H9 (cell line): ENCODE measurements around the gene ZNF665. TPM values are rescaled to one million over a fixed set of nuclear protein-coding genes. Genes with fewer than 3 reads are reported as not detected.

Experiments used
- DNase-seq: peaks from one replicate; pipeline ENCODE4 v3.0.0-alpha.2; 2017
- H2AFZ ChIP-seq: one replicate; pipeline ENCODE4 v1.6.1; 2013; ENCODE audit warnings: mild to moderate bottlenecking, low read length, control low read depth, moderate library complexity
- H2AK5ac ChIP-seq: 2 replicates; pipeline ENCODE4 v1.6.1; 2013; ENCODE audit warnings: low read length, control low read depth, mixed read lengths; ENCODE audit not compliant: insufficient read length
- H2BK120ac ChIP-seq: one replicate; pipeline ENCODE4 v1.6.1; 2013; ENCODE audit warnings: low read depth, mild to moderate bottlenecking, low read length, control low read depth, inconsistent platforms; ENCODE audit not compliant: poor library complexity, severe bottlenecking
- H2BK12ac ChIP-seq: 2 replicates; pipeline ENCODE4 v1.6.1; 2013; ENCODE audit warnings: low read length, control low read depth, mixed read lengths, low read depth; ENCODE audit not compliant: insufficient read length
- H2BK15ac ChIP-seq: 2 replicates; pipeline ENCODE4 v1.6.1; 2013; ENCODE audit warnings: low read depth, low read length, control low read depth
- H2BK20ac ChIP-seq: one replicate; pipeline ENCODE4 v1.6.1; 2013; ENCODE audit warnings: low read depth, mild to moderate bottlenecking, low read length, control low read depth, inconsistent platforms; ENCODE audit not compliant: poor library complexity, severe bottlenecking
- H2BK5ac ChIP-seq: 2 replicates; pipeline ENCODE4 v1.6.1; 2013; ENCODE audit warnings: low read length, control low read depth, mixed read lengths; ENCODE audit not compliant: insufficient read length
- H3K14ac ChIP-seq: 2 replicates; pipeline ENCODE4 v1.6.1; 2013; ENCODE audit warnings: low read length, control low read depth; ENCODE audit not compliant: insufficient read depth
- H3K18ac ChIP-seq: 2 replicates; pipeline ENCODE4 v1.6.1; 2013; ENCODE audit warnings: low read depth, mild to moderate bottlenecking, mixed read lengths, low read length, control low read depth; ENCODE audit not compliant: insufficient read length
- H3K23ac ChIP-seq: 2 replicates; pipeline ENCODE4 v1.6.1; 2013; ENCODE audit warnings: low read length, control low read depth, mixed read lengths, low read depth; ENCODE audit not compliant: insufficient read length
- H3K23me2 ChIP-seq: 2 replicates; pipeline ENCODE4 v1.6.1; 2013; ENCODE audit warnings: low read depth, mild to moderate bottlenecking, mixed read lengths, low read length, control low read depth; ENCODE audit not compliant: insufficient read length, poor library complexity, severe bottlenecking
- H3K27ac ChIP-seq: 2 replicates; pipeline ENCODE4 v1.5.1; 2013; ENCODE audit warnings: low read length, control low read depth, mixed read lengths, low read depth; ENCODE audit not compliant: insufficient read length
- H3K27me3 ChIP-seq: 2 replicates; pipeline ENCODE4 v1.6.1; 2013; ENCODE audit warnings: low read length, control low read depth, inconsistent platforms; ENCODE audit not compliant: insufficient read depth
- H3K4ac ChIP-seq: 2 replicates; pipeline ENCODE4 v1.6.1; 2013; ENCODE audit warnings: low read depth, mild to moderate bottlenecking, control low read depth, inconsistent platforms, low read length, moderate library complexity
- H3K4me1 ChIP-seq: 2 replicates; pipeline ENCODE4 v1.6.1; 2013; ENCODE audit warnings: low read length, control low read depth, inconsistent platforms; ENCODE audit not compliant: insufficient read depth
- H3K4me2 ChIP-seq: 2 replicates; pipeline ENCODE4 v1.6.1; 2013; ENCODE audit warnings: low read length, control low read depth, mixed read lengths; ENCODE audit not compliant: insufficient read length, insufficient read depth
- H3K56ac ChIP-seq: 2 replicates; pipeline ENCODE4 v1.6.1; 2013; ENCODE audit warnings: low read depth, mild to moderate bottlenecking, mixed read lengths, low read length, control low read depth; ENCODE audit not compliant: insufficient read length
- H3K79me1 ChIP-seq: 2 replicates; pipeline ENCODE4 v1.6.1; 2013; ENCODE audit warnings: low read depth, mild to moderate bottlenecking, moderate library complexity, low read length, control low read depth, inconsistent platforms; ENCODE audit not compliant: insufficient read depth, poor library complexity, severe bottlenecking
- H3K79me2 ChIP-seq: 2 replicates; pipeline ENCODE4 v1.6.1; 2013; ENCODE audit warnings: low read length, control low read depth, inconsistent platforms; ENCODE audit not compliant: insufficient read depth
- H3K9ac ChIP-seq: 2 replicates; pipeline ENCODE4 v1.6.1; 2013; ENCODE audit warnings: low read length, control low read depth, mixed read lengths; ENCODE audit not compliant: insufficient read length; ENCODE audit errors: extremely low read depth
- H3K9me3 ChIP-seq: one replicate; pipeline ENCODE4 v1.6.1; 2013; ENCODE audit warnings: low read depth, low read length, inconsistent platforms; ENCODE audit not compliant: control insufficient read depth
- H3T11ph ChIP-seq: one replicate; pipeline ENCODE4 v1.6.1; 2013; ENCODE audit warnings: mild to moderate bottlenecking, low read length, control low read depth, inconsistent platforms
- H4K20me1 ChIP-seq: one replicate; pipeline ENCODE4 v1.6.1; 2013; ENCODE audit not compliant: control insufficient read depth, insufficient read length, insufficient read depth
- H4K5ac ChIP-seq: 2 replicates; pipeline ENCODE4 v1.6.1; 2013; ENCODE audit warnings: low read depth, mild to moderate bottlenecking, mixed read lengths, low read length, control low read depth; ENCODE audit not compliant: insufficient read length
- H4K8ac ChIP-seq: replicated peaks from 2 replicates; pipeline ENCODE4 v1.6.1; 2013; ENCODE audit warnings: low read length, control low read depth, mixed read lengths, low read depth; ENCODE audit not compliant: insufficient read length
- H4K91ac ChIP-seq: 2 replicates; pipeline ENCODE4 v1.6.1; 2013; ENCODE audit warnings: low read depth, mild to moderate bottlenecking, moderate library complexity, mixed read lengths, low read length, control low read depth; ENCODE audit not compliant: insufficient read length
- H3K27ac Mint-ChIP-seq, 3 experiments: 2 replicates in 2 of 3; 3 replicates in 1 of 3; pipeline ENCODE4 v1.8.0; 2020 to 2021; ENCODE audit warnings: mixed read lengths in 3 of 3, mild to moderate bottlenecking in 1 of 3, moderate library complexity in 1 of 3
- H3K27me3 Mint-ChIP-seq: 2 replicates; pipeline ENCODE4 v1.8.0; 2021; ENCODE audit warnings: low read depth, mild to moderate bottlenecking, moderate library complexity, mixed read lengths
- H3K36me3 Mint-ChIP-seq, 3 experiments: 2 replicates in 2 of 3; 3 replicates in 1 of 3; pipeline ENCODE4 v1.8.0; 2020 to 2021; ENCODE audit warnings: low read depth in 3 of 3, mixed read lengths in 3 of 3; ENCODE audit not compliant: insufficient read depth in 1 of 3
- H3K4me1 Mint-ChIP-seq, 2 experiments: 2 replicates each; pipeline ENCODE4 v1.8.0; 2020; ENCODE audit warnings: mixed read lengths in 2 of 2
- H3K4me3 Mint-ChIP-seq, 2 experiments: 2 replicates in 1 of 2; 3 replicates in 1 of 2; pipeline ENCODE4 v1.8.0; 2020 to 2021; ENCODE audit warnings: mild to moderate bottlenecking in 2 of 2, mixed read lengths in 2 of 2, moderate library complexity in 1 of 2
- H3K9me3 Mint-ChIP-seq, 2 experiments: 2 replicates in 1 of 2; 3 replicates in 1 of 2; pipeline ENCODE4 v1.8.0; 2020; ENCODE audit warnings: mild to moderate bottlenecking in 2 of 2, mixed read lengths in 2 of 2, moderate library complexity in 1 of 2
- CTCF ChIP-seq: fragments of 200-600 bp; sonication (generic); conservative IDR thresholded peaks from 3 replicates; pipeline ENCODE4 v1.8.0; 2021; ENCODE audit warnings: antibody characterized with exemption, mild to moderate bottlenecking
- WGBS: extraction: QIAGEN DNeasy Blood & Tissue Kit; methylation state at CpG from one replicate; pipeline ENCODE4 v1.1.7; 2013; ENCODE audit warnings: missing lambda C conversion rate, low lambda C conversion rate, mixed read lengths; ENCODE audit not compliant: insufficient read length; ENCODE audit errors: extremely low coverage; 5-methylcytosine and 5-hydroxymethylcytosine counted together
- total RNA-seq: library from RNA; stranded (reverse); gene quantifications from 2 replicates; pipeline ENCODE4 v1.2.1, GENCODE V29; 2021

The ZNF665 gene
- total RNA-seq, 1 experiment from 2014 or later: 3.7 TPM

- no peak overlapping the region for H3K23ac ChIP-seq
- peaks cover 10% of the 10 kb centered on the region in 2 experiments for H3K4me1 Mint-ChIP-seq
- no peaks in the 10 kb centered on the region for H3K4me1 ChIP-seq
- peaks cover 11% of the 10 kb centered on the region for H3K27me3 Mint-ChIP-seq
- no peak overlapping the region for H3K4me3 Mint-ChIP-seq
- no peak for DNase-seq
- no peak overlapping the region for H4K8ac ChIP-seq
- no peak overlapping the region for H3K14ac ChIP-seq
- H4K20me1 ChIP-seq: no peaks in the 10 kb centered on the region
- no peak overlapping the region for H3K9ac ChIP-seq
- H3K23me2 ChIP-seq: peaks cover 12% of the 10 kb centered on the region
- H2BK20ac ChIP-seq: no peak overlapping the region
- H3K27ac Mint-ChIP-seq: no peak overlapping the region
- no peaks in the 10 kb centered on the region for H3K27me3 ChIP-seq
- no peak overlapping the region for H3K4me2 ChIP-seq
- H4K91ac ChIP-seq: no peak overlapping the region
- 100% methylated on average over 2 of the region's 3 CpGs for WGBS
- H2AFZ ChIP-seq: no peak overlapping the region
- TF ChIP-seq CTCF: no peak
- no peak overlapping the region for H2BK15ac ChIP-seq
- H2BK5ac ChIP-seq: no peak overlapping the region
- no peak overlapping the region for H4K5ac ChIP-seq
- no peak overlapping the region for H3K56ac ChIP-seq
- H3T11ph ChIP-seq: no peak overlapping the region
- H2AK5ac ChIP-seq: no peak overlapping the region
- peaks cover 12% of the 10 kb centered on the region for H3K9me3 ChIP-seq
- no peak overlapping the region for H3K18ac ChIP-seq
- peaks cover 1% of the 10 kb centered on the region; the same call in 1 of the 2 replicates for H3K79me2 ChIP-seq
- H2BK12ac ChIP-seq: no peak overlapping the region
- no peak overlapping the region for H3K4ac ChIP-seq
- H3K79me1 ChIP-seq: no peaks in the 10 kb centered on the region
- peaks cover 37 to 40% of the 10 kb centered on the region in 2 experiments for H3K9me3 Mint-ChIP-seq
- H3K27ac ChIP-seq: no peak overlapping the region
- H2BK120ac ChIP-seq: no peak overlapping the region
- peaks cover 17 to 23% (median 21%) of the 10 kb centered on the region in 3 experiments for H3K36me3 Mint-ChIP-seq
These were observed 32.8 kb downstream of the ZNF665 start for GRCh38 chr19:53160350-53160749.
